Erythroblast (primary cell): ENCODE measurements around the gene INTS1.

Experiments used
- GATA1 ChIP-seq: IDR thresholded peaks from 2 replicates; pipeline ENCODE4 v1.6.1; 2011; ENCODE audit warnings: low read depth, mild to moderate bottlenecking, control low read depth, low read length, moderate library complexity
- POLR2A ChIP-seq: IDR thresholded peaks from 2 replicates; pipeline ENCODE4 v1.6.1; 2011; ENCODE audit warnings: mild to moderate bottlenecking, low read length

DNA sequence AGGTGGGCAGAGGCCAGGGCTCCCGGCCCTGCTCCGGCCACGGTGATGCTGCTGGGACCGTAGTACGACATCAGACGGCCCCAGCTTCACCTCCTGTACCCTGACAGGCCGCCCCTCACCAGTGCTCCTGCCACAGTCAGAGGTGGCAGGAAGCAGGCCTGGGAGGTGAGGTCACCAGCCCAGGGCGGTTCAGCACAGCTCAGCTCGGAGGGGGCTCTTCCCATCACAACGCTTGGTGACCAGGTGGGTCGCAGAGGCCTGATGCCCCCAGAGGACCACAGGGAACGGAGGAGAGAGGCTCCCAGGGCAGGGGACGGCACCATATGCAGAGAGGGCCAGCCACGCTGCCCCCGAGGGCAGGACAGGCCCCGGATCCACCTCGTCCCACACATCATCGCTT is 53.8 kb downstream of the INTS1 start:
- TF ChIP-seq POLR2A (no peak), GATA1 (no peak)
